NCI-H748 treated with DMSO at 0.1 percent for 48 hours (cell line): Measurements from ENCODE around the gene DZANK1.
"Not testable (repeated sequence)": the region's sequence is repeated elsewhere in the genome, so short reads cannot be mapped to it uniquely, and the experiment has no call there.

Source experiments
- DNase-seq: peaks from one replicate; lab custom pipeline; 2025; lab: John Stamatoyannopoulos, UW

The DZANK1 gene

DNA sequence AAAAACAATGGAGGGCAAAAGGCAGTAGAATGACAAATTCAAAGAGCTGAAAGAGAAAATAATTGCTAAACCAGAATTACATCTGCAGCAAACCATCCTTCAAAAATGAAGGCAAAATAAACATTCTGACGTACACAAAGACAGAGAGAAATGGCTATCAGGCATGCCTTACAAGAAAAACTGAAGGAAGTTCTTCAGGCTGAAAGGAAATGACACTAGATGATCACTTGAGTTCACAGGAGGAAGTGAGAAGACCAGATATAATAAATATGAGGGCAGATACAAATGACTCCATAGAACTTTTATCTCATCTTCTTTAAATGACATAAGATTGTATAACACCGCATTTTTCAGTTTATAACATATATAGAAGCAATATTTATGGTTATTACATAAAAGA is 30.0 kb downstream of the DZANK1 start:
- no peak for DNase-seq

DNA sequence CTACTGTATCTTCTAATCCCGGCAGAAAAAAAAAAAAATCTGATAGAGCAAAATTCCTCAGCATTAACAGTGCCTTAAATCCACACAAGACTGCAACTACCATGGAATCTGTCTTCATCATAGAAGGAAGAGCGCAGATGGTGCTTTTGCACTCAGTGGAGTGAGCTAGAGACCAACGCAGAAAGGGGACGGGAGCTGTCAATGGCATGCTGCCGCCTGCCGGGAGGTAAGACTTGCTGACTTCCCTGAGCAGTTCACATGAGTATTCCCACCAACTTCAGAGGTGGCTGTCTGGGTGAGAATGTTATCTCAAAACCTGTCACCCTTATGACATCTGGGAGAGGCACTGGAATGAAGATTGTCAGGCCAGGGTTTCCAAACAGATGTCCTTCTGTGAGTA is 35.6 kb downstream of the DZANK1 start:
- DNase-seq: no peak

DNA sequence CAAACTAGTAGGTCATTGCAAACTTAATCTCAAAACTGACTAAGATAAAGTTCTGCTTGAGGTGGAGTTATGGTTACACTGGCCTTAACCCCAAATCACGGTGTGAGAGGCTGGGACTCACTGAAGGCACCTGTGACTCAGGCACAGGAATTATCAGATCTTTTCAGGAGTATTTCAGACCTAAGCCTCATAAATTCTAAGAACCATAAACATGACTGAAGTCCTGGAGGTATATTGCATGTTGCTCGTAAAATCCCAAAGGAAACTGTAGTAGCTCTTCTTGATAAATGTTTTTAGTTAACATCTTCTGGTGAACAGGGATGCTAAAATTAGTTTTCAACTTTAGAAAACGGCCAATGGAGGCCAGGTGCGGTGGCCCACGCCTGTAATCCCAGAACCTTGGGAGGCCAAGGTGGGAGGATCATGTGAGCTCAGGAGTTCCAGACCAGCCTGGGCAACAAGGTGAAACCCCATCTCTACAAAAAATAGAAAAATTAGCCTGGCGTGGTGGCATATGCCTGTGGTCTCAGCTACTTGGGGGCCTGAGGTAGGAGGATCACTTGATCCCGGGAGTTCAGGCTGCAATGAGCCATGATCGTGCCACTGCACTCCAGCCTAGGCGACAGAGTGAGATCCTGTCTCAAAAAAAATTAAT is 36.5 kb downstream of the DZANK1 start:
- no peak for DNase-seq

- DNase-seq: no peak
Observed at GRCh38 chr20:18428490-18429173, 38.2 kb downstream of the DZANK1 start.

DNA sequence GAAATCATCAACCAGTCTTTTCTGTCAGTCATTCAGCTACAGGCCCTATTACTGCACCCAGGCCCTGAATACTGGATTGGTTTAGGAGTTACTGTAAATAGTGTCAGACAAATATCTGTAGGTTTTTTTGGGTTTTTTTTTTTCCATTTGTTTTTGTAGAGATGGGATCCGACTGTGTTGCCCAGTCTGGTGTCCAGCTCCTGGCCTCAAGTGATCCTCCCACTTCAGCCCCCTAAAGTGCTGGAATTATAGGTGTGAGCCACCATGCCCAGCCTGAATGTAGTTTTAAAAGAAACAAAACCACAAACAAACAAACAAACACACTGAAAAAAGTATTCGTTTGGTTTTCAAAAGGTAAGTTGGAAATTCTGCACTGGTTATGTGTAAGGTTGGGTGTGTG is 39.6 kb downstream of the DZANK1 start:
- DNase-seq: no peak

DNA sequence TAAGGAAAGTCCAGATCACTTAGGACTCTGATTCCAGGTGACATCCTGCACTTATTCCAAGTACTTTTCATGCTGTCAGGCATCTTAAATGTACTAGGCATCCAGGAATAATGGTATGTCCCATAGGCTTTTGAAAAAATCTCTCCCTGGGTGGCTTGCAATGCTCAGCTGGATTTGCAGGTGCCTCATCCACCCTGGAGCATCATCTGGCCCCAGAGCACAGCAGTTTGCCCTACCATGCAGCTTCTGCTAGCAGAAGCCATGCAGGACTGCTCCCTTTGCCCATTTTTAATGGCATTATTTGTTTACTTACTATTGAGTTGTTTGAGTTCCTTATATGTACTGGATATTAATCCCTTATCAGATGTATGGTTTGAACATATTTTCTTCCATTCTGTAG is 45.2 kb downstream of the DZANK1 start:
- no peak for DNase-seq

DNA sequence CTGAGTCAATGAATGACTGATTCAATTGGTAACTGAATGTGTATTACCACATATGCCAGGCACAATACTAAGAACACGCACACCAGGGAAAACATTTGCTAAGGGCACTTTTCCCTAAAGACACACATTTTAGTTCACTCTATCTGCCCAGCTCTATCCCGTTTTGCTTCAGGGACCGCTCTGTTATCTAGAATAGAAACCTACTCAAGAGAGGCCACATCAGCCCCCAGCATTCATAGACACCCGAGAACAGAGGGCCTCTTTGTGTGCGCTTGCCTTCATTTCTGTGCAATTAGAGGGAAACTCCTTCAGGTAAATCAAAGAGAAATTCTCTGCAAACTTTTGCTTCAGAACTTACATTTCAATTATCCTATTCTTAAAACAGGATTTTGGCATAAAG is 50.3 kb downstream of the DZANK1 start:
- DNase-seq: no peak

DNA sequence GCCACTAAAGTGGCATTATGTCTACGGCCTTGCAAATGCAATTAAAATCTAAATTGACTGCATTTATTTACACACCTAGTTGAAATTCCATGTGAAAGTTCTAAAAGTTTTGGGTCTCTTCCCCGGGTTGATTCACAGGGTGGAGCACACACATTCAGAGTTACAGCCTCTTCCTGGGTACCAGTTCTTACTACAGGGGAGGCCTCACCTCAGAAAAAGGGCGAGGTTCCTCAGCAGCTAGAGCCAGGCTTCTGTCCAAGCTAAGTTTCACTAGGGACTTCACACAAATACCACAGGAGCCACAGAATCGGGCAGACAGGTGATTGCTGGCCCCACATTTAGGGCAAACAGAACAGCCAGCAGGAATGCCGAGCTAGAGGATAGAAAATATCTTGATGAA is 52.7 kb downstream of the DZANK1 start:
- no peak for DNase-seq

GRCh38 chr20:18412221-18412901 is 54.5 kb downstream of the DZANK1 start:
- DNase-seq: no peak

- no peak for DNase-seq
Observed at GRCh38 chr20:18405826-18406225, 61.0 kb downstream of the DZANK1 start.

GRCh38 chr20:18404172-18404571 is 62.7 kb downstream of the DZANK1 start:
- DNase-seq: no peak

- DNase-seq: no peak
Observed at GRCh38 chr20:18403269-18403668, 63.6 kb downstream of the DZANK1 start.

DNA sequence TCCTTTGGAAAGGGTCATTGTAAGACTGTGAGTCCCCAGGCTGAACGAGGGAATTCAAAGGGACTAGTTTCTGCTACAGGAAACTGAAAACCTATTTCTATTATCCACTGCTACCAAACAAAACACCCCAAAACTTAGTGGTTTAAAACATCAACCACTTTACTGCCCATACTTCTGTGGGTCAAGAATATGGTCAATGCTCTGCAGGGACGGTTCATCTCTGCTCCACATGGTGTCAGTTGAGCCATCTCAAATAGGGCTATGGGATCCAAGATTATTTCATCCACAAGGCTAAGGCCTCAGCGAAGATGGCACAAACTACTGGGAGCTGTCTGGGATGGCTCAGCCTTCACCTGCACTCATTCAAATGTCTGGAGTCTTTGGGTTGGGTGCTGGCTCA is 65.5 kb downstream of the DZANK1 start:
- DNase-seq: no peak

- DNase-seq: no peak
Observed at GRCh38 chr20:18400460-18400859, 66.4 kb downstream of the DZANK1 start.

DNA sequence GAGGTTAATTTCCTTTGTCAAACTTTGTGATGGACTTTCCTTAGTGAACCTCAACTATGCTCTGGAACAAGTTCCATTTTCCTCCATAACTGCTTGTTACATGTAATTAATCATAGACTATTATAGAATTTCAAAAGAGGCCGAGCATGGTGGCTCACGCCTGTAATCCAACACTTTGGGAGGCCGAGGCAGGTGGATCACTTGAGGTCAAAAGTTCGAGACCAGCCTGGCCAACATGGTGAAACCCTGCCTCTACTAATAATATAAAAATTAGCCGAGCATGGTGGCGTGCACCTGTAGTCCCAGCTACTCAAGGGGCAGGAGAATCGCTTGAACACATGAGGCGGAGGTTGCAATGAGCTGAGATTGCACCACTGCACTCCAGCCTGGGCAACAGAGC is 68.1 kb downstream of the DZANK1 start:
- not testable (repeated sequence) for DNase-seq

DNA sequence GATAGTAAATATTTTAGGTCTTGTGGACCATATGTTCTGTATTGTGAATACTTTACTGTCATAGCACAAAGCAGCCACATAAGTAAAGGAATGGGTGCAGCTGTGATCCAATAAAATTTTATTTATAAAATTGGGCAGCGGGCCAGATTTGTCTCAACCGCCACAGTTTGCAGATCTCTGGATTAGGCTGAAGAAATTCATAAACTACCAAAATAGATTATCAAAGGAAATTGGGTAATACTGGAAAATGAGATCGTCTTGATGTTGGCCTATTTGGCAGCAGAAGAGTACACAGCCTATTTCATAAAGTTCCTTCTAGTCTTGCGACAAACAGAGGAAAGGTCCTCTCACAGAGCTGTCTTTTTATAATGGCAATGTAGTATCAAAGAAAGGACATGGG is 69.8 kb downstream of the DZANK1 start:
- DNase-seq: no peak

GRCh38 chr20:18395544-18395943 is 71.3 kb downstream of the DZANK1 start:
- no peak for DNase-seq

GRCh38 chr20:18394363-18394762 is 72.5 kb downstream of the DZANK1 start:
- DNase-seq: no peak

DNA sequence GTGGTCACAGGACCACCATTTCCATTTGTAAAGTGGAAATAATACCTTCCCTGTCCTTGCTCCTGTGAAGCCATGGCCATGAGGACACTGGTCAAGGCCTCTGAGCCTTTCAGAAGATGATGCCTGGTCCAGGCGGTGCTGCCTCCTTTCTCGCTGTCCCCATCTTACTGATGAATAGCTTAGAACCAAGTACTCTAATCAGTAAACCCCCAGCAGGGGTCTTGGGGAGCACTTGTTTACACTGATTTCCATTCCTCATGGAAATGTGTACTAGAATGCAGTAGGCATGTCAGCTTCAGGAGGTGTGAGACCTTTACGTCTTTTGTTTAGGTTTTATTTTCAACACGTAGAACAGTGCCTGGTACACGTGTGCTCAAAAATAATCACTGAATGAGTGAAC is 75.1 kb downstream of the DZANK1 start:
- DNase-seq: no peak

DNA sequence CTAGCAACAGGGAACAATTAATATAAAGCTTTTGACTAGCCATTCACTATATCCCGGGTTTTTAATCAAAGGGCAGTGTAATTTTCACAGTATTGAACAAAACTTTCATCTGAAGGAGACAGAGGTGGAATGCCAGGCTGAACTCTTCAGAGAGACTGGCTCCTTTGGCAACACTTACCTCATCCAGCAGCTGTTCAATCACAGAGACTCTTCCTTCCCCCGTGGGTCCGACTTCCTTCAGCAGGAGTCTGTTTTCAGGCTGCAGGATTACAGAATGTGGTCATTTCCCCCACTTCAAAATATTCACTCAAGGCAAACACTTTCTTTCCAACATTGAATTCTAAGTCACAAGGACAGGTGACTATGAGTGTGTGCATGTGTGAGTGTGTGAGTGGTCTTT is 76.6 kb downstream of the DZANK1 start:
- DNase-seq: no peak

DNA sequence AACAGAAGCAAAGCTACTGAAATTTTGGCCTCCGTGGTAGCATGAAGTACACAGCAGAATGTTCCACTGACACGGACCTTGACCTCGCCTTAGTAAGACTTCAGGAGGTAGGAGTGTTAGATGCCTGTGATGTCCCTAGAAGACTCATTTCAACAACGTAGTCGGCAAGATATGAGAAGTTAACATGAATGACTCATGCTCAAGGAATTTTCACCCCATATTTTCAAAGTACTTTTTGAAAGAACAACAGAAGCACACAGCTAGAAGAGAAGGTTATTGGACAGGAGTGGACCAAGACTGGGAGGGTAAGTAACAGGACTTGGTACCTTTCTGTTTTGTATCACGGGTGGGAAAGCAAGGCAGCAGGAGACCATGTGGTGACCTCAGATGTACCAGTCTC is 78.0 kb downstream of the DZANK1 start:
- DNase-seq: no peak

DNA sequence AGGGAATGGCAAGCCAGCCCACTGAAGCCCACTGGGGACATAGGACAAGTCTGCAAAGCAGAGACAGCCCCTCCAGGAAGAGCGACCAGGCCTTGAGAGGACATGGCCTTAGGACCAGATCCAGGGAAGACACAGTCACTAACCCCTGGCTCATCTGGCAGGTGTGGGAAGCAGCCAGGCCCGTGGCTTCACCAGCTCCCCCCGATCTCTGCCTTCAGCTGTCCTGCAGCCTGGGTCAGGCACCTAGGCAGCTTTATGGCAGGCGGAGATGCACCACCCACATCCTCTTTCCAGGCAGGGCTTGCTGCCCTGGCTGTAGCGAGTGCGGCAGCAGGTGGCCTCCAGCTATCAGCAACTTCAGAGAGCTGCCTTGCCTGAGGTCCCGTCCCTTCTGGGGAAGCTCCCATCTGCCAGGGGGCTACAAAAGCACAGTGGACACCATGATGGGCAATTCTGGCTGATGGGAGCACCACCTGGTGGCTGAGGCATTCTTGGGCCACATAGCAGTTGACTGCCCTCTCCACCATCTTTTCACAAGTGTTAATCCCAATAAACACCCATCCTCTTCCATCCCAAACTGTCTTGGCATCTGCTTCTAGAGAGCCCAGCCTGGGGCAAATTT is 85.8 kb downstream of the DZANK1 start:
- no peak for DNase-seq

DNA sequence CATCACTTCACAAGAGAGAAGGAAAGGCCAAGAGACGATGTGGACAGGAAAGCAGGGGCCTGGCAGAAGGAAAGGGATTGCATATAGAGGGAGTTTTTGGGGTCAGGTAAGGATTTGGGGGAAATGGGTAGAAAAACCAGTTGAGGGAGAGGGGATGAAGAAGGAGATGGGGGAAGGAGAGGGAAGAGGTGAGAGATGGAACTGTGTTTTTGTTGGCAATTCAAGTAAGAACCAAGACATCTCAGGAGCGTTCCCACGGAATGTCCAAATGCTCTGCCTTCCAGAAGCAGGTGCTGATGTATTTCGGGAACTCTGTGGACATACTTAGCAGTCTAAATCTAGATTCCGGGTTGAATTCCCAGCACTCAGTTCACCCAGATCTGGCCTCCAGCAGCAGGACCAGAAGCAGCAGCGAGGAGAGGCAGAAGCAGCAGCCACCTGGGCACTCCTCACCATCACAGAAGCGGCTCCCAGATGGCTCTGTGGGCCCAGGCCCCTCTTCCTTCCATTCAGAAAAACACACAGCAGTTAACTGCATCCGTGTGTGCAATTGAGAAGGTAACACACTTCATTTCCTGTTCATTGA is 88.8 kb downstream of the DZANK1 start:
- DNase-seq: no peak
